H9 (cell line): ENCODE results near the gene DCLRE1A. TPM values are rescaled to one million over a fixed set of nuclear protein-coding genes. Genes with fewer than 3 reads are reported as not detected.

Source experiments
- DNase-seq: peaks from one replicate; pipeline ENCODE4 v3.0.0-alpha.2; 2017
- H2AFZ ChIP-seq: one replicate; pipeline ENCODE4 v1.6.1; 2013; ENCODE audit warnings: mild to moderate bottlenecking, low read length, control low read depth, moderate library complexity
- H2AK5ac ChIP-seq: 2 replicates; pipeline ENCODE4 v1.6.1; 2013; ENCODE audit warnings: low read length, control low read depth, mixed read lengths; ENCODE audit not compliant: insufficient read length
- H2BK120ac ChIP-seq: one replicate; pipeline ENCODE4 v1.6.1; 2013; ENCODE audit warnings: low read depth, mild to moderate bottlenecking, low read length, control low read depth, inconsistent platforms; ENCODE audit not compliant: poor library complexity, severe bottlenecking
- H2BK12ac ChIP-seq: 2 replicates; pipeline ENCODE4 v1.6.1; 2013; ENCODE audit warnings: low read length, control low read depth, mixed read lengths, low read depth; ENCODE audit not compliant: insufficient read length
- H2BK15ac ChIP-seq: 2 replicates; pipeline ENCODE4 v1.6.1; 2013; ENCODE audit warnings: low read depth, low read length, control low read depth
- H2BK20ac ChIP-seq: one replicate; pipeline ENCODE4 v1.6.1; 2013; ENCODE audit warnings: low read depth, mild to moderate bottlenecking, low read length, control low read depth, inconsistent platforms; ENCODE audit not compliant: poor library complexity, severe bottlenecking
- H2BK5ac ChIP-seq: 2 replicates; pipeline ENCODE4 v1.6.1; 2013; ENCODE audit warnings: low read length, control low read depth, mixed read lengths; ENCODE audit not compliant: insufficient read length
- H3K14ac ChIP-seq: 2 replicates; pipeline ENCODE4 v1.6.1; 2013; ENCODE audit warnings: low read length, control low read depth; ENCODE audit not compliant: insufficient read depth
- H3K18ac ChIP-seq: 2 replicates; pipeline ENCODE4 v1.6.1; 2013; ENCODE audit warnings: low read depth, mild to moderate bottlenecking, mixed read lengths, low read length, control low read depth; ENCODE audit not compliant: insufficient read length
- H3K23ac ChIP-seq: 2 replicates; pipeline ENCODE4 v1.6.1; 2013; ENCODE audit warnings: low read length, control low read depth, mixed read lengths, low read depth; ENCODE audit not compliant: insufficient read length
- H3K23me2 ChIP-seq: 2 replicates; pipeline ENCODE4 v1.6.1; 2013; ENCODE audit warnings: low read depth, mild to moderate bottlenecking, mixed read lengths, low read length, control low read depth; ENCODE audit not compliant: insufficient read length, poor library complexity, severe bottlenecking
- H3K27ac ChIP-seq: 2 replicates; pipeline ENCODE4 v1.5.1; 2013; ENCODE audit warnings: low read length, control low read depth, mixed read lengths, low read depth; ENCODE audit not compliant: insufficient read length
- H3K27me3 ChIP-seq: 2 replicates; pipeline ENCODE4 v1.6.1; 2013; ENCODE audit warnings: low read length, control low read depth, inconsistent platforms; ENCODE audit not compliant: insufficient read depth
- H3K4ac ChIP-seq: 2 replicates; pipeline ENCODE4 v1.6.1; 2013; ENCODE audit warnings: low read depth, mild to moderate bottlenecking, control low read depth, inconsistent platforms, low read length, moderate library complexity
- H3K4me1 ChIP-seq: 2 replicates; pipeline ENCODE4 v1.6.1; 2013; ENCODE audit warnings: low read length, control low read depth, inconsistent platforms; ENCODE audit not compliant: insufficient read depth
- H3K4me2 ChIP-seq: 2 replicates; pipeline ENCODE4 v1.6.1; 2013; ENCODE audit warnings: low read length, control low read depth, mixed read lengths; ENCODE audit not compliant: insufficient read length, insufficient read depth
- H3K56ac ChIP-seq: 2 replicates; pipeline ENCODE4 v1.6.1; 2013; ENCODE audit warnings: low read depth, mild to moderate bottlenecking, mixed read lengths, low read length, control low read depth; ENCODE audit not compliant: insufficient read length
- H3K79me1 ChIP-seq: 2 replicates; pipeline ENCODE4 v1.6.1; 2013; ENCODE audit warnings: low read depth, mild to moderate bottlenecking, moderate library complexity, low read length, control low read depth, inconsistent platforms; ENCODE audit not compliant: insufficient read depth, poor library complexity, severe bottlenecking
- H3K79me2 ChIP-seq: 2 replicates; pipeline ENCODE4 v1.6.1; 2013; ENCODE audit warnings: low read length, control low read depth, inconsistent platforms; ENCODE audit not compliant: insufficient read depth
- H3K9ac ChIP-seq: 2 replicates; pipeline ENCODE4 v1.6.1; 2013; ENCODE audit warnings: low read length, control low read depth, mixed read lengths; ENCODE audit not compliant: insufficient read length; ENCODE audit errors: extremely low read depth
- H3K9me3 ChIP-seq: one replicate; pipeline ENCODE4 v1.6.1; 2013; ENCODE audit warnings: low read depth, low read length, inconsistent platforms; ENCODE audit not compliant: control insufficient read depth
- H3T11ph ChIP-seq: one replicate; pipeline ENCODE4 v1.6.1; 2013; ENCODE audit warnings: mild to moderate bottlenecking, low read length, control low read depth, inconsistent platforms
- H4K20me1 ChIP-seq: one replicate; pipeline ENCODE4 v1.6.1; 2013; ENCODE audit not compliant: control insufficient read depth, insufficient read length, insufficient read depth
- H4K5ac ChIP-seq: 2 replicates; pipeline ENCODE4 v1.6.1; 2013; ENCODE audit warnings: low read depth, mild to moderate bottlenecking, mixed read lengths, low read length, control low read depth; ENCODE audit not compliant: insufficient read length
- H4K8ac ChIP-seq: replicated peaks from 2 replicates; pipeline ENCODE4 v1.6.1; 2013; ENCODE audit warnings: low read length, control low read depth, mixed read lengths, low read depth; ENCODE audit not compliant: insufficient read length
- H4K91ac ChIP-seq: 2 replicates; pipeline ENCODE4 v1.6.1; 2013; ENCODE audit warnings: low read depth, mild to moderate bottlenecking, moderate library complexity, mixed read lengths, low read length, control low read depth; ENCODE audit not compliant: insufficient read length
- H3K27ac Mint-ChIP-seq, 3 experiments: 2 replicates in 2 of 3; 3 replicates in 1 of 3; pipeline ENCODE4 v1.8.0; 2020 to 2021; ENCODE audit warnings: mixed read lengths in 3 of 3, mild to moderate bottlenecking in 1 of 3, moderate library complexity in 1 of 3
- H3K27me3 Mint-ChIP-seq: 2 replicates; pipeline ENCODE4 v1.8.0; 2021; ENCODE audit warnings: low read depth, mild to moderate bottlenecking, moderate library complexity, mixed read lengths
- H3K36me3 Mint-ChIP-seq, 3 experiments: 2 replicates in 2 of 3; 3 replicates in 1 of 3; pipeline ENCODE4 v1.8.0; 2020 to 2021; ENCODE audit warnings: low read depth in 3 of 3, mixed read lengths in 3 of 3; ENCODE audit not compliant: insufficient read depth in 1 of 3
- H3K4me1 Mint-ChIP-seq, 2 experiments: 2 replicates each; pipeline ENCODE4 v1.8.0; 2020; ENCODE audit warnings: mixed read lengths in 2 of 2
- H3K4me3 Mint-ChIP-seq, 2 experiments: 2 replicates in 1 of 2; 3 replicates in 1 of 2; pipeline ENCODE4 v1.8.0; 2020 to 2021; ENCODE audit warnings: mild to moderate bottlenecking in 2 of 2, mixed read lengths in 2 of 2, moderate library complexity in 1 of 2
- H3K9me3 Mint-ChIP-seq, 2 experiments: 2 replicates in 1 of 2; 3 replicates in 1 of 2; pipeline ENCODE4 v1.8.0; 2020; ENCODE audit warnings: mild to moderate bottlenecking in 2 of 2, mixed read lengths in 2 of 2, moderate library complexity in 1 of 2
- CTCF ChIP-seq: fragments of 200-600 bp; sonication (generic); conservative IDR thresholded peaks from 3 replicates; pipeline ENCODE4 v1.8.0; 2021; ENCODE audit warnings: antibody characterized with exemption, mild to moderate bottlenecking
- WGBS: extraction: QIAGEN DNeasy Blood & Tissue Kit; methylation state at CpG from one replicate; pipeline ENCODE4 v1.1.7; 2013; ENCODE audit warnings: missing lambda C conversion rate, low lambda C conversion rate, mixed read lengths; ENCODE audit not compliant: insufficient read length; ENCODE audit errors: extremely low coverage; 5-methylcytosine and 5-hydroxymethylcytosine counted together
- total RNA-seq: library from RNA; stranded (reverse); gene quantifications from 2 replicates; pipeline ENCODE4 v1.2.1, GENCODE V29; 2021

Gene DCLRE1A
- total RNA-seq, 1 experiment from 2014 or later: 9.9 TPM

GRCh38 chr10:113856563-113856962 is 2.7 kb upstream of the DCLRE1A start:
- Histone ChIP-seq H3K4me2 (no peak overlapping the region), H3K27me3 (no peaks in the 10 kb centered on the region)
- H3K4me3 Mint-ChIP-seq: peak overlapping the region; percentile 90 to 98; a peak in 3 of 5 replicates

More at GRCh38 chr10:113856563-113856962, 2.7 kb upstream of the DCLRE1A start:
- no peak overlapping the region for H2AFZ ChIP-seq
- H4K8ac ChIP-seq: no peak overlapping the region
- H2BK20ac ChIP-seq: no peak overlapping the region
- H2BK12ac ChIP-seq: no peak overlapping the region
- no peak overlapping the region for H4K5ac ChIP-seq
- Mint-ChIP-seq H3K36me3 (peaks cover 18 to 35% (median 26%) of the 10 kb centered on the region in 3 experiments; a peak in 6 of 7 replicates), H3K4me1 (peaks cover 27 to 30% of the 10 kb centered on the region in 2 experiments), H3K27me3 (no peaks in the 10 kb centered on the region), H3K9me3 (no peaks in the 10 kb centered on the region; a peak in 1 of 5 replicates), H3K27ac (no peak overlapping the region)
- no peaks in the 10 kb centered on the region for H4K20me1 ChIP-seq
- H2AK5ac ChIP-seq: no peak overlapping the region
- H2BK15ac ChIP-seq: no peak overlapping the region
- H2BK5ac ChIP-seq: no peak overlapping the region
- H3K14ac ChIP-seq: no peak overlapping the region
- no peak overlapping the region for H3T11ph ChIP-seq
- no CpG with 5 or more reads among the region's 1 CpG for WGBS
- H4K91ac ChIP-seq: no peak overlapping the region
- H3K23ac ChIP-seq: no peak overlapping the region
- DNase-seq: no peak
- H3K18ac ChIP-seq: no peak overlapping the region
- peaks cover 13% of the 10 kb centered on the region for H3K23me2 ChIP-seq
- no peaks in the 10 kb centered on the region for H3K4me1 ChIP-seq
- H3K4ac ChIP-seq: no peak overlapping the region
- H2BK120ac ChIP-seq: no peak overlapping the region
- peaks cover 9% of the 10 kb centered on the region; the same call in 1 of the 2 replicates for H3K79me2 ChIP-seq
- H3K27ac ChIP-seq: no peak overlapping the region
- H3K9me3 ChIP-seq: no peaks in the 10 kb centered on the region
- no peak for TF ChIP-seq CTCF
- no peaks in the 10 kb centered on the region for H3K79me1 ChIP-seq
- H3K56ac ChIP-seq: no peak overlapping the region
- H3K9ac ChIP-seq: no peak overlapping the region
